ENCODE measurements around the gene TTC3. TPM values are rescaled to one million over a fixed set of nuclear protein-coding genes. Genes with fewer than 3 reads are reported as not detected.
"Not testable (repeated sequence)": the region's sequence is repeated elsewhere in the genome, so short reads cannot be mapped to it uniquely, and the experiment has no call there.

The TTC3 gene
- total and polyA plus RNA-seq, 2 donors (not counting 1 experiment from before 2014, with no cell fraction given) = 42.0 to 163 TPM

DNA sequence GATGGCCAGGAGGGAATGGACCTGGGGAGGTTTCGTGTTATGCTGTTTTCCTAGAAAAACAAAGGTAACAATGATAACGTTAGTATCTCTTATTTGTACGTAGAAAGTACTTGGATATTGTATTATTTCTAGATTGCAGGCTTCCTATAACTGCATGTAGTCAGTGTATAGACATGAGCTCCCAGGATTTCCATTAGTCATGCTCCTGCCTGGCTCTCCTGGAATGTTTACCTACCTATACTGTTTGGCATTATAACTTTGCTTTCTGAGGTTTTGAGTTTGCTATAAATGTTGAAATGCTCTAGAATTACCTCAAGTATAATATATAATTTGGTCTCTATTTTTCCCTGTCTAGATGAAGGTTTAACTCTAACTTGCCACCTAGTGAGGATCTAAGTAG, 66.1 kb downstream of the TTC3 start:
- Histone ChIP-seq H3K9ac (ENCODE audit: low read length) (no peak overlapping the region), H3K27ac (ENCODE audit: low read length in 2 of 2) (no peak overlapping the region), H3K36me3 (replicated peaks in 1 of 2; ENCODE audit: control extremely low read depth in 1 of 2, control insufficient read depth in 1 of 2, extremely low read depth in 1 of 2, insufficient read depth in 2 of 2, low read length in 1 of 2) (peaks cover 10 to 52% of the 10 kb centered on the region in 2 experiments), H3K79me2 (ENCODE audit: control insufficient read depth, insufficient read depth, low read length) (no peaks in the 10 kb centered on the region), H3K4me1 (ENCODE audit: control insufficient read depth in 2 of 2, insufficient read depth in 2 of 2, low read length in 2 of 2) (no peaks in the 10 kb centered on the region), H2AFZ (ENCODE audit: insufficient read depth, low read depth, low read length, poor library complexity, severe bottlenecking) (no peak overlapping the region), H3K9me3 (ENCODE audit: control extremely low read depth in 1 of 3, control insufficient read depth in 2 of 3, insufficient read depth in 1 of 3, low read length in 2 of 3) (no peaks in the 10 kb centered on the region), H3K4me2 (replicated peaks; ENCODE audit: low read depth, low read length, poor library complexity, severe bottlenecking) (no peak overlapping the region), H4K20me1 (ENCODE audit: control insufficient read depth, insufficient read depth, low read length, poor library complexity, severe bottlenecking) (no peaks in the 10 kb centered on the region), H3K4me3 (ENCODE audit: control extremely low read depth in 1 of 5, extremely low read depth in 1 of 5, insufficient read depth in 1 of 5, low read depth in 2 of 5, low read length in 4 of 5) (no peak overlapping the region), H3K27me3 (replicated peaks in 1 of 4; ENCODE audit: control extremely low read depth in 1 of 4, control insufficient read depth in 3 of 4, insufficient read depth in 4 of 4, low read length in 3 of 4) (no peaks in the 10 kb centered on the region)
- H3K4me3 Mint-ChIP-seq = no peak overlapping the region
- ChIA-PET POLR2A (no interaction called here), CTCF (no interaction called here)
- TF ChIP-seq, protein P1, sequence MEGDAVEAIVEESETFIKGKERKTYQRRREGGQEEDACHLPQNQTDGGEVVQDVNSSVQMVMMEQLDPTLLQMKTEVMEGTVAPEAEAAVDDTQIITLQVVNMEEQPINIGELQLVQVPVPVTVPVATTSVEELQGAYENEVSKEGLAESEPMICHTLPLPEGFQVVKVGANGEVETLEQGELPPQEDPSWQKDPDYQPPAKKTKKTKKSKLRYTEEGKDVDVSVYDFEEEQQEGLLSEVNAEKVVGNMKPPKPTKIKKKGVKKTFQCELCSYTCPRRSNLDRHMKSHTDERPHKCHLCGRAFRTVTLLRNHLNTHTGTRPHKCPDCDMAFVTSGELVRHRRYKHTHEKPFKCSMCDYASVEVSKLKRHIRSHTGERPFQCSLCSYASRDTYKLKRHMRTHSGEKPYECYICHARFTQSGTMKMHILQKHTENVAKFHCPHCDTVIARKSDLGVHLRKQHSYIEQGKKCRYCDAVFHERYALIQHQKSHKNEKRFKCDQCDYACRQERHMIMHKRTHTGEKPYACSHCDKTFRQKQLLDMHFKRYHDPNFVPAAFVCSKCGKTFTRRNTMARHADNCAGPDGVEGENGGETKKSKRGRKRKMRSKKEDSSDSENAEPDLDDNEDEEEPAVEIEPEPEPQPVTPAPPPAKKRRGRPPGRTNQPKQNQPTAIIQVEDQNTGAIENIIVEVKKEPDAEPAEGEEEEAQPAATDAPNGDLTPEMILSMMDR (IDR thresholded peaks at IDR 0.05) = no peak
- TF ChIP-seq EZH2 (IDR thresholded peaks at IDR 0.05; ENCODE audit: borderline replicate concordance, insufficient read depth, low read depth, low read length, poor library complexity, severe bottlenecking) = no peak
- no peaks in the 10 kb centered on the region for H3K27me3 Mint-ChIP-seq
- H3K9me3 Mint-ChIP-seq (ENCODE audit: insufficient read depth) = no peaks in the 10 kb centered on the region
- no peak overlapping the region for H3K27ac Mint-ChIP-seq
- WGBS (ENCODE audit: insufficient coverage) = 89% methylated on average over 3 of the region's 3 CpGs
- ATAC-seq (ENCODE audit: low read depth) (no peak), DNase-seq (no peak)
- no peaks in the 10 kb centered on the region for H3K4me1 Mint-ChIP-seq
- intact Hi-C loops (cut with micrococcal nuclease) = no loop called here

DNA sequence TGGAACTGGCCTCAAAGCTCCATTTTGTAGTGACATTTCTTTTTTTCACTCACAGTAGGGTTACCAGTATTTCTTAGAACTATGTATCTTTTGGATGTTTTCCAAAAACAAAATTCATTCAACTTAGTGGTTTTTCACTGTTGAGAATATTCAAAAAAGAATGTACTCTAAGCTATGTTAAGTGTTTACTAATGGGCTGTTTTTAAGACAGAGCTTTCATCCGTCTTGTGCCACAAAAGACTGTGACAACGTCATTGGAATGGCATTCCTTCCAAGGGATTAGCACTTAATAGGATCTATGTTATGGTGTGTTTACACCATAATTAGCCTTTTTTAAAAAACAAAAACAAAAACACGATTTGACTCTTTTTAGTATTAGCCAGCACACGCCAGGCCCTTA, 66.8 kb downstream of the TTC3 start:
- Histone ChIP-seq H3K27me3 (replicated peaks in 1 of 4; ENCODE audit: control extremely low read depth in 1 of 4, control insufficient read depth in 3 of 4, insufficient read depth in 4 of 4, low read length in 3 of 4) (no peaks in the 10 kb centered on the region), H3K4me2 (replicated peaks; ENCODE audit: low read depth, low read length, poor library complexity, severe bottlenecking) (no peak overlapping the region), H3K4me3 (ENCODE audit: control extremely low read depth in 1 of 5, extremely low read depth in 1 of 5, insufficient read depth in 1 of 5, low read depth in 2 of 5, low read length in 4 of 5) (no peak overlapping the region), H3K27ac (ENCODE audit: low read length in 2 of 2) (no peak overlapping the region), H3K4me1 (ENCODE audit: control insufficient read depth in 2 of 2, insufficient read depth in 2 of 2, low read length in 2 of 2) (no peaks in the 10 kb centered on the region), H3K9ac (ENCODE audit: low read length) (no peak overlapping the region), H4K20me1 (ENCODE audit: control insufficient read depth, insufficient read depth, low read length, poor library complexity, severe bottlenecking) (no peaks in the 10 kb centered on the region), H3K79me2 (ENCODE audit: control insufficient read depth, insufficient read depth, low read length) (no peaks in the 10 kb centered on the region), H3K36me3 (replicated peaks in 1 of 2; ENCODE audit: control extremely low read depth in 1 of 2, control insufficient read depth in 1 of 2, extremely low read depth in 1 of 2, insufficient read depth in 2 of 2, low read length in 1 of 2) (peaks cover 14 to 50% of the 10 kb centered on the region in 2 experiments), H3K9me3 (ENCODE audit: control extremely low read depth in 1 of 3, control insufficient read depth in 2 of 3, insufficient read depth in 1 of 3, low read length in 2 of 3) (no peaks in the 10 kb centered on the region), H2AFZ (ENCODE audit: insufficient read depth, low read depth, low read length, poor library complexity, severe bottlenecking) (no peak overlapping the region)
- CTCF ChIA-PET = no interaction called here
- ATAC-seq (ENCODE audit: low read depth) = no peak
- Mint-ChIP-seq H3K4me3 (no peak overlapping the region), H3K27me3 (no peaks in the 10 kb centered on the region), H3K27ac (no peak overlapping the region), H3K9me3 (ENCODE audit: insufficient read depth) (no peaks in the 10 kb centered on the region), H3K4me1 (no peaks in the 10 kb centered on the region)
- no peak for TF ChIP-seq EZH2 (IDR thresholded peaks at IDR 0.05; ENCODE audit: borderline replicate concordance, insufficient read depth, low read depth, low read length, poor library complexity, severe bottlenecking)
- TF ChIP-seq, protein P1 (IDR thresholded peaks at IDR 0.05) = no peak
- no peak for DNase-seq
- no CpG with 5 or more reads among the region's 4 CpGs for WGBS (ENCODE audit: insufficient coverage)
- POLR2A ChIA-PET = no interaction called here
- intact Hi-C loops (cut with micrococcal nuclease) = no loop called here

DNA sequence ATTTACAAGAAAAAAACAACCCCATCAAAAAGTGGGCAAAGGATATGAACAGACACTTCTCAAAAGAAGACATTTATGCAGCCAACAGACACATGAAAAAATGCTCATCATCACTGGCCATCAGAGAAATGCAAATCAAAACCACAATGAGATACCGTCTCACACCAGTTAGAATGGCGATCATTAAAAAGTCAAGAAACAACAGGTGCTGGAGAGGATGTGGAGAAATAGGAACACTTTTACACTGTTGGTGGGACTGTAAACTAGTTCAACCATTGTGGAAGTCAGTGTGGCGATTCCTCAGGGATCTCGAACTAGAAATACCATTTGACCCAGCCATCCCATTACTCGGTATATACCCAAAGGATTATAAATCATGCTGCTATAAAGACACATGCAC, 70.3 kb downstream of the TTC3 start:
- POLR2A ChIA-PET = not testable (repeated sequence)

More for the DNA sequence above, 70.3 kb downstream of the TTC3 start:
- H3K36me3 ChIP-seq (replicated peaks in 1 of 2; ENCODE audit: control extremely low read depth in 1 of 2, control insufficient read depth in 1 of 2, extremely low read depth in 1 of 2, insufficient read depth in 2 of 2, low read length in 1 of 2) = peaks cover 13 to 46% of the 10 kb centered on the region in 2 experiments
- H3K4me3 ChIP-seq (ENCODE audit: control extremely low read depth in 1 of 5, extremely low read depth in 1 of 5, insufficient read depth in 1 of 5, low read depth in 2 of 5, low read length in 4 of 5); H3K4me2 ChIP-seq (replicated peaks; ENCODE audit: low read depth, low read length, poor library complexity, severe bottlenecking); H3K4me1 ChIP-seq (ENCODE audit: control insufficient read depth in 2 of 2, insufficient read depth in 2 of 2, low read length in 2 of 2); H3K9me3 Mint-ChIP-seq (ENCODE audit: insufficient read depth); H3K4me1 Mint-ChIP-seq; H3K79me2 ChIP-seq (ENCODE audit: control insufficient read depth, insufficient read depth, low read length); DNase-seq; CTCF ChIA-PET; H3K27me3 ChIP-seq (replicated peaks in 1 of 4; ENCODE audit: control extremely low read depth in 1 of 4, control insufficient read depth in 3 of 4, insufficient read depth in 4 of 4, low read length in 3 of 4); H3K9ac ChIP-seq (ENCODE audit: low read length); H4K20me1 ChIP-seq (ENCODE audit: control insufficient read depth, insufficient read depth, low read length, poor library complexity, severe bottlenecking); ATAC-seq (ENCODE audit: low read depth); intact Hi-C loops (cut with micrococcal nuclease); H3K27me3 Mint-ChIP-seq; H3K27ac ChIP-seq (ENCODE audit: low read length in 2 of 2); H2AFZ ChIP-seq (ENCODE audit: insufficient read depth, low read depth, low read length, poor library complexity, severe bottlenecking); H3K4me3 Mint-ChIP-seq; H3K9me3 ChIP-seq (ENCODE audit: control extremely low read depth in 1 of 3, control insufficient read depth in 2 of 3, insufficient read depth in 1 of 3, low read length in 2 of 3); H3K27ac Mint-ChIP-seq: not testable (repeated sequence)
- no CpG with 5 or more reads among the region's 5 CpGs for WGBS (ENCODE audit: insufficient coverage)

Data from B cell (primary cell).